ENCODE measurements around the gene COL8A2. TPM values are rescaled to one million over a fixed set of nuclear protein-coding genes. Genes with fewer than 3 reads are reported as not detected.

The COL8A2 gene
- total RNA-seq, 1 experiment from 2014 or later: 0.24 TPM

GRCh38 chr1:36149973-36150295 lies 24.9 kb upstream of the COL8A2 start:
- no peaks in the 10 kb centered on the region for H3K27me3 ChIP-seq (replicated peaks; ENCODE audit: insufficient read depth, low read depth, low read length, poor library complexity)
- peak overlapping the region; percentile 62 for H3K4me3 ChIP-seq (ENCODE audit: low read depth, low read length, poor library complexity, severe bottlenecking)
- ChIA-PET CTCF (interaction anchor here (0.6 to 2.7 kb wide), 10 partner anchors 11 to 1028 kb away, joined by 3 to 27 read pairs (median 5); no protein-coding TSS in a partner anchor), POLR2A (ENCODE audit: low non-redundant PET) (no interaction called here)
- intact Hi-C loops (cut with micrococcal nuclease; ENCODE audit: unreplicated experiment): loop anchor here (1.0 to 2.0 kb wide), 5 partner anchors 38 to 271 kb away; partner anchors contain the start of gene THRAP3
- BruUV-seq (replicated peaks): no TSS peak
- no peaks in the 10 kb centered on the region for H3K9me3 ChIP-seq (ENCODE audit: low read depth, low read length, poor library complexity, severe bottlenecking)
- peaks cover 36% of the 10 kb centered on the region for H3K4me1 ChIP-seq (ENCODE audit: insufficient read depth, low read length, poor library complexity, severe bottlenecking)
- H3K36me3 ChIP-seq (ENCODE audit: insufficient read depth, low read length, poor library complexity, severe bottlenecking): peaks cover 4% of the 10 kb centered on the region
- DNase-seq (ENCODE audit: low spot score): no peak
- no peak for TF ChIP-seq EZH2 (IDR thresholded peaks at IDR 0.05; ENCODE audit: borderline replicate concordance, low read depth, low read length, poor library complexity, severe bottlenecking)
- peak overlapping the region; percentile 80 for H3K27ac ChIP-seq (ENCODE audit: low read depth, low read length, poor library complexity, severe bottlenecking)

GRCh38 chr1:36149237-36149972 lies 24.4 kb upstream of the COL8A2 start, which contains the start of gene TRAPPC3:
TRAPPC3 (minus strand) TSS chr1:36149486; CDS start chr1:36149378, 108 bp downstream.
- H3K27ac ChIP-seq (ENCODE audit: low read depth, low read length, poor library complexity, severe bottlenecking): peak within 1 kb of the TSS; percentile 80

GRCh38 chr1:36148821-36149236 lies 23.8 kb upstream of the COL8A2 start:
- TF ChIP-seq, protein P1, sequence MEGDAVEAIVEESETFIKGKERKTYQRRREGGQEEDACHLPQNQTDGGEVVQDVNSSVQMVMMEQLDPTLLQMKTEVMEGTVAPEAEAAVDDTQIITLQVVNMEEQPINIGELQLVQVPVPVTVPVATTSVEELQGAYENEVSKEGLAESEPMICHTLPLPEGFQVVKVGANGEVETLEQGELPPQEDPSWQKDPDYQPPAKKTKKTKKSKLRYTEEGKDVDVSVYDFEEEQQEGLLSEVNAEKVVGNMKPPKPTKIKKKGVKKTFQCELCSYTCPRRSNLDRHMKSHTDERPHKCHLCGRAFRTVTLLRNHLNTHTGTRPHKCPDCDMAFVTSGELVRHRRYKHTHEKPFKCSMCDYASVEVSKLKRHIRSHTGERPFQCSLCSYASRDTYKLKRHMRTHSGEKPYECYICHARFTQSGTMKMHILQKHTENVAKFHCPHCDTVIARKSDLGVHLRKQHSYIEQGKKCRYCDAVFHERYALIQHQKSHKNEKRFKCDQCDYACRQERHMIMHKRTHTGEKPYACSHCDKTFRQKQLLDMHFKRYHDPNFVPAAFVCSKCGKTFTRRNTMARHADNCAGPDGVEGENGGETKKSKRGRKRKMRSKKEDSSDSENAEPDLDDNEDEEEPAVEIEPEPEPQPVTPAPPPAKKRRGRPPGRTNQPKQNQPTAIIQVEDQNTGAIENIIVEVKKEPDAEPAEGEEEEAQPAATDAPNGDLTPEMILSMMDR (conservative IDR thresholded peaks at IDR 0.05; ENCODE audit: low read depth, low read length): no peak
- TF ChIP-seq EZH2 (IDR thresholded peaks at IDR 0.05; ENCODE audit: borderline replicate concordance, low read depth, low read length, poor library complexity, severe bottlenecking): no peak
- CTCF ChIA-PET: interaction anchor here (0.5 to 2.7 kb wide), 9 partner anchors 12 to 1023 kb away, joined by 3 to 27 read pairs (median 4); no protein-coding TSS in a partner anchor
- TSS peak; percentile 58 for BruUV-seq (replicated peaks)
- Histone ChIP-seq H3K27me3 (replicated peaks; ENCODE audit: insufficient read depth, low read depth, low read length, poor library complexity) (no peaks in the 10 kb centered on the region), H3K4me1 (ENCODE audit: insufficient read depth, low read length, poor library complexity, severe bottlenecking) (peaks cover 33% of the 10 kb centered on the region), H3K27ac (ENCODE audit: low read depth, low read length, poor library complexity, severe bottlenecking) (peak overlapping the region; percentile 68), H3K9me3 (ENCODE audit: low read depth, low read length, poor library complexity, severe bottlenecking) (no peaks in the 10 kb centered on the region), H3K36me3 (ENCODE audit: insufficient read depth, low read length, poor library complexity, severe bottlenecking) (peaks cover 4% of the 10 kb centered on the region), H3K4me3 (ENCODE audit: low read depth, low read length, poor library complexity, severe bottlenecking) (peak overlapping the region; percentile 62)
- intact Hi-C loops (cut with micrococcal nuclease; ENCODE audit: unreplicated experiment): loop anchor here (1.0 to 2.0 kb wide), 4 partner anchors 39 to 217 kb away; partner anchors contain the start of gene THRAP3
- POLR2A ChIA-PET (ENCODE audit: low non-redundant PET): interaction anchor here (0.6 kb wide), 1 partner anchor 15 kb away, joined by 15 read pairs; no protein-coding TSS in a partner anchor
- no peak for DNase-seq (ENCODE audit: low spot score)

More at GRCh38 chr1:36149237-36149972, 24.4 kb upstream of the COL8A2 start, which contains the start of gene TRAPPC3:
- Histone ChIP-seq H3K4me1 (ENCODE audit: insufficient read depth, low read length, poor library complexity, severe bottlenecking) (peaks cover 33% of the 10 kb centered on the region), H3K4me3 (ENCODE audit: low read depth, low read length, poor library complexity, severe bottlenecking) (peak within 1 kb of the TSS; percentile 62), H3K36me3 (ENCODE audit: insufficient read depth, low read length, poor library complexity, severe bottlenecking) (peaks cover 4% of the 10 kb centered on the region), H3K27me3 (replicated peaks; ENCODE audit: insufficient read depth, low read depth, low read length, poor library complexity) (no peaks in the 10 kb centered on the region), H3K9me3 (ENCODE audit: low read depth, low read length, poor library complexity, severe bottlenecking) (no peaks in the 10 kb centered on the region)
- ChIA-PET CTCF (interaction anchor here (0.5 to 2.7 kb wide), 14 partner anchors 11 to 1028 kb away, joined by 3 to 27 read pairs (median 4); no protein-coding TSS in a partner anchor), POLR2A (ENCODE audit: low non-redundant PET) (interaction anchor here (0.6 kb wide), 1 partner anchor 850 kb away, joined by 3 read pairs; no protein-coding TSS in a partner anchor)
- intact Hi-C loops (cut with micrococcal nuclease; ENCODE audit: unreplicated experiment): loop anchor here (1.0 to 2.0 kb wide), 4 partner anchors 39 to 217 kb away; partner anchors contain the start of gene THRAP3
- no TSS peak for BruUV-seq (replicated peaks)
- no peak for TF ChIP-seq EZH2 (IDR thresholded peaks at IDR 0.05; ENCODE audit: borderline replicate concordance, low read depth, low read length, poor library complexity, severe bottlenecking)
- TF ChIP-seq, protein P1 (conservative IDR thresholded peaks at IDR 0.05; ENCODE audit: low read depth, low read length): peak; percentile 99
- DNase-seq (ENCODE audit: low spot score): peak; percentile 100

Measured in A673 (cell line).